K562 (cell line): ENCODE data around the gene CERS2. TPM values are rescaled to one million over a fixed set of nuclear protein-coding genes. Genes with fewer than 3 reads are reported as not detected.
A peak's percentile ranks its signal among the peaks of the same experiment; 100 is the strongest.

Experiments
- ATF2 ChIP-seq: sonication (generic); formaldehyde crosslinking; IDR thresholded peaks from 2 replicates; pipeline ENCODE4 v1.8.1; 2022; ENCODE audit warnings: missing genetic modification reagents
- CAMTA2 ChIP-seq: fragments of 250-450 bp; sonication (Bioruptor Pico); conservative IDR thresholded peaks from 2 replicates; pipeline ENCODE4 v1.5.1; 2022
- CC2D1A ChIP-seq: fragments of 450-650 bp; IDR thresholded peaks from 2 replicates; pipeline ENCODE4 v1.6.1; 2017; ENCODE audit warnings: mild to moderate bottlenecking
- EP300 ChIP-seq: IDR thresholded peaks from 2 replicates; pipeline ENCODE4 v1.6.1; 2012; ENCODE audit warnings: low read length, improper control_type of control experiment
- NBN ChIP-seq: fragments of 450-650 bp; IDR thresholded peaks from 2 replicates; pipeline ENCODE4 v1.6.1; 2016; ENCODE audit warnings: low read depth, mild to moderate bottlenecking
- NEUROD1 ChIP-seq: fragments of 150-350 bp; IDR thresholded peaks from 2 replicates; pipeline ENCODE4 v1.6.1; 2014; ENCODE audit warnings: borderline replicate concordance, low read length, low read depth; ENCODE audit not compliant: partially characterized antibody
- NRF1 ChIP-seq, 2 experiments: fragments of 450-650 bp; IDR thresholded peaks in 1 of 2; conservative IDR thresholded peaks in 1 of 2; 2 replicates each; pipeline ENCODE4 v1.6.1; 2014; ENCODE audit warnings: mild to moderate bottlenecking in 2 of 2
- POLR2AphosphoS2 ChIP-seq: IDR thresholded peaks from 2 replicates; pipeline ENCODE4 v1.6.1; 2012; ENCODE audit warnings: low read length, improper control_type of control experiment
- POLR2B ChIP-seq: fragments of 450-650 bp; IDR thresholded peaks from 2 replicates; pipeline ENCODE4 v1.6.1; 2018; ENCODE audit warnings: low read depth; ENCODE audit not compliant: partially characterized antibody
- POU5F1 ChIP-seq: fragments of 150-350 bp; IDR thresholded peaks from 2 replicates; pipeline ENCODE4 v1.6.1; 2014; ENCODE audit warnings: borderline replicate concordance, low read length, low read depth, mild to moderate bottlenecking; ENCODE audit not compliant: partially characterized antibody
- RBM25 ChIP-seq: fragments of 200-400 bp; formaldehyde crosslinking; IDR thresholded peaks from 2 replicates; pipeline ENCODE4 v1.6.1; 2018; ENCODE audit warnings: low read length, low read depth, moderate library complexity; ENCODE audit not compliant: severe bottlenecking
- RREB1 ChIP-seq: fragments of 250-450 bp; sonication (Bioruptor Pico); IDR thresholded peaks from 2 replicates; pipeline ENCODE4 v1.4.0; 2020
- SMARCE1 ChIP-seq: fragments of 450-650 bp; IDR thresholded peaks from 2 replicates; pipeline ENCODE4 v1.7.1; 2016; ENCODE audit warnings: mild to moderate bottlenecking
- ZNF224 ChIP-seq: sonication (generic); formaldehyde crosslinking; IDR thresholded peaks from 2 replicates; pipeline ENCODE4 v1.8.0; 2022; ENCODE audit warnings: mild to moderate bottlenecking, missing genetic modification reagents
- ZNF3 ChIP-seq: fragments of 250-450 bp; sonication (Bioruptor Pico); IDR thresholded peaks from 2 replicates; pipeline ENCODE4 v1.5.0; 2021; ENCODE audit warnings: mild to moderate bottlenecking, moderate library complexity
- polyA plus RNA-seq, 8 experiments: library from polyadenylated mRNA; depleted of rRNA in 4 of 8; stranded (reverse) in 5 of 8; unstranded in 3 of 8; fragments of >200 nt; fragmentation: Nextera tagmentation in 2 of 8; fragmentation: Illumina TruSeq in 1 of 8; extraction: Ambion mirVana in 2 of 8; extraction: Trizol in 1 of 8; gene quantifications; 2 replicates each; pipeline versions ENCODE4 v1.2.1 to v1.2.3, GENCODE V29; 2011 to 2014; ENCODE audit warnings: inconsistent platforms in 1 of 8, missing spikeins in 1 of 8
- total RNA-seq, 7 experiments: library from RNA; depleted of rRNA in 6 of 7; stranded (reverse); fragments of >200 nt in 6 of 7; fragmentation: Illumina TruSeq in 2 of 7; extraction: Trizol in 2 of 7; gene quantifications; 2 replicates each; pipeline versions ENCODE4 v1.2.1 to v1.2.3, GENCODE V29; 2011 to 2021; ENCODE audit warnings: low replicate concordance in 1 of 7
- TF ChIP-seq, protein P1 (sequence below), 2 experiments: fragments of 150-350 bp in 1 of 2; IDR thresholded peaks; 2 replicates each; pipeline ENCODE4 v1.6.1; 2012 to 2016; ENCODE audit warnings: low read depth in 2 of 2, low read length in 2 of 2, mild to moderate bottlenecking in 1 of 2, moderate library complexity in 1 of 2

Gene CERS2
- total and polyA plus RNA-seq, 9 of the 15 experiments (the other 6 are each of a cell fraction or from before 2014, with no cell fraction given), result 23.4 to 295 (median 132) TPM

GRCh38 chr1:150926097-150926741 lies 48.4 kb downstream of the CERS2 start, which contains the start of gene SETDB1 (continued):
- no peak for TF ChIP-seq ZNF224 (CRISPR knock-in tag)
- 0 out of 2 replicates have a peak, but pooled peaks have one; percentile 58 for TF ChIP-seq RREB1 (CRISPR knock-in tag)
- TF ChIP-seq CAMTA2, result no peak
- TF ChIP-seq SMARCE1, result peak; percentile 58
- TF ChIP-seq POLR2B, result peak; percentile 66
- peak; percentile 67 for TF ChIP-seq EP300
- TF ChIP-seq ZNF3 (CRISPR knock-in tag), result no peak
- TF ChIP-seq, protein P1, sequence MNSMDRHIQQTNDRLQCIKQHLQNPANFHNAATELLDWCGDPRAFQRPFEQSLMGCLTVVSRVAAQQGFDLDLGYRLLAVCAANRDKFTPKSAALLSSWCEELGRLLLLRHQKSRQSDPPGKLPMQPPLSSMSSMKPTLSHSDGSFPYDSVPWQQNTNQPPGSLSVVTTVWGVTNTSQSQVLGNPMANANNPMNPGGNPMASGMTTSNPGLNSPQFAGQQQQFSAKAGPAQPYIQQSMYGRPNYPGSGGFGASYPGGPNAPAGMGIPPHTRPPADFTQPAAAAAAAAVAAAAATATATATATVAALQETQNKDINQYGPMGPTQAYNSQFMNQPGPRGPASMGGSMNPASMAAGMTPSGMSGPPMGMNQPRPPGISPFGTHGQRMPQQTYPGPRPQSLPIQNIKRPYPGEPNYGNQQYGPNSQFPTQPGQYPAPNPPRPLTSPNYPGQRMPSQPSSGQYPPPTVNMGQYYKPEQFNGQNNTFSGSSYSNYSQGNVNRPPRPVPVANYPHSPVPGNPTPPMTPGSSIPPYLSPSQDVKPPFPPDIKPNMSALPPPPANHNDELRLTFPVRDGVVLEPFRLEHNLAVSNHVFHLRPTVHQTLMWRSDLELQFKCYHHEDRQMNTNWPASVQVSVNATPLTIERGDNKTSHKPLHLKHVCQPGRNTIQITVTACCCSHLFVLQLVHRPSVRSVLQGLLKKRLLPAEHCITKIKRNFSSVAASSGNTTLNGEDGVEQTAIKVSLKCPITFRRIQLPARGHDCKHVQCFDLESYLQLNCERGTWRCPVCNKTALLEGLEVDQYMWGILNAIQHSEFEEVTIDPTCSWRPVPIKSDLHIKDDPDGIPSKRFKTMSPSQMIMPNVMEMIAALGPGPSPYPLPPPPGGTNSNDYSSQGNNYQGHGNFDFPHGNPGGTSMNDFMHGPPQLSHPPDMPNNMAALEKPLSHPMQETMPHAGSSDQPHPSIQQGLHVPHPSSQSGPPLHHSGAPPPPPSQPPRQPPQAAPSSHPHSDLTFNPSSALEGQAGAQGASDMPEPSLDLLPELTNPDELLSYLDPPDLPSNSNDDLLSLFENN (IDR thresholded peaks at IDR 0.05; ENCODE audit: low read depth in 2 of 2, low read length in 2 of 2), result peak in 1 of 2 experiments; percentile 69; a peak in 2 of 4 replicates
- peak; percentile 90 to 91 for TF ChIP-seq NRF1 (conservative IDR thresholded peaks at IDR 0.05 in 1 of 2, IDR thresholded peaks at IDR 0.05 in 1 of 2)
- TF ChIP-seq POU5F1, result peak; percentile 97
- peak; percentile 70; the same call in 1 of the 2 replicates for TF ChIP-seq CC2D1A
- no peak for TF ChIP-seq POLR2AphosphoS2
- no peak for TF ChIP-seq RBM25
- no peak for TF ChIP-seq NEUROD1
- TF ChIP-seq ATF2, result no peak
- TF ChIP-seq NBN, result peak; percentile 75
